Ovary (tissue), 9 donors: ENCODE data around the gene MPND. TPM values are rescaled to one million over a fixed set of nuclear protein-coding genes. Genes with fewer than 3 reads are reported as not detected.

Experiments used
- DNase-seq, 5 donors: peaks; one replicate each; pipeline ENCODE4 v3.0.0-alpha.2; 2019 to 2020
- H3K27ac ChIP-seq, 2 donors: fragments of 200-600 bp; one replicate each; pipeline versions ENCODE4 v1.5.1 to v1.8.0; 2019 to 2022
- H3K27me3 ChIP-seq: fragments of 200-600 bp; one replicate; pipeline ENCODE4 v1.8.0; 2022
- H3K36me3 ChIP-seq: fragments of 200-600 bp; sonication (generic); one replicate; pipeline ENCODE4 v1.5.1; 2019
- H3K4me1 ChIP-seq: one replicate; pipeline ENCODE4 v1.8.1; 2013; ENCODE audit warnings: mild to moderate bottlenecking, moderate library complexity; ENCODE audit not compliant: insufficient read depth
- H3K4me3 ChIP-seq: fragments of 200-600 bp; sonication (generic); one replicate; pipeline ENCODE4 v1.5.1; 2017
- H3K9me3 ChIP-seq, 2 donors: fragments of 200-600 bp in 1 of 2; sonication (generic) in 1 of 2; one replicate each; pipeline versions ENCODE4 v1.5.1 to v1.8.1; 2013 to 2019; ENCODE audit warnings: mild to moderate bottlenecking in 1 of 2, moderate library complexity in 1 of 2
- CTCF ChIP-seq, 3 donors: fragments of 450-650 bp in 2 of 3; fragments of 200-600 bp in 1 of 3; IDR thresholded peaks; one replicate each; pipeline versions ENCODE4 v1.5.1 to v1.8.0; 2016 to 2022; ENCODE audit warnings: antibody characterized with exemption in 3 of 3, mild to moderate bottlenecking in 1 of 3
- EP300 ChIP-seq: sonication (generic); formaldehyde crosslinking; IDR thresholded peaks from one replicate; pipeline ENCODE4 v1.6.1; 2017; ENCODE audit warnings: antibody characterized with exemption
- POLR2A ChIP-seq: fragments of 450-650 bp; IDR thresholded peaks from one replicate; pipeline ENCODE4 v1.6.1; 2017; ENCODE audit warnings: antibody characterized with exemption, mild to moderate bottlenecking, moderate library complexity
- WGBS, 3 donors: extraction: QIAGEN DNeasy Blood & Tissue Kit in 1 of 3; methylation state at CpG; one replicate each; pipeline versions ENCODE4 v1.1.5 to v1.1.7; 2013 to 2017; 5-methylcytosine and 5-hydroxymethylcytosine counted together
- intact Hi-C, 4 donors: fragments of 100-400 bp; cut with DNase I; formaldehyde crosslinking; loops; one replicate each; pipeline versions ENCODE4 v1.11.0 to v1.15.1; 2022 to 2023
- polyA plus RNA-seq, 2 donors: library from polyadenylated mRNA; stranded (reverse); fragments of 200-250 nt in 1 of 2; fragments of 350-450 nt in 1 of 2; fragmentation: Illumina TruSeq in 1 of 2; extraction: RNeasy Lipid Tissue Mini Kit (QIAGEN cat#74804) in 1 of 2; gene quantifications; one replicate each; pipeline ENCODE4 v1.2.3, GENCODE V29; 2013 to 2014
- total RNA-seq, 7 donors: library from RNA; depleted of rRNA in 2 of 7; stranded (reverse); fragments of >200 nt in 2 of 7; fragmentation: NEBNext Ultra II Directional in 3 of 7; extraction: Animal tissue kit (Norgen Biotek cat#: 25700) in 3 of 7; gene quantifications; one replicate each; pipeline versions ENCODE4 v1.1.0 to v1.2.4, GENCODE V29; 2016 to 2023
- donor health status: DM: no; HTN: no; CAD: no; lungs with moderate emphysema.
- donor health status: DM: no; HTN: no; CAD: no.
- donor health status: Bipolar disorder and iron deficiency.
- donor health status: DM: yes; HTN: yes; CAD: no.
- donor health status: DM: no; HTN: no; CAD: no.
- donor health status: DM: yes; HTN: yes; CAD: no.

The MPND gene
- total and polyA plus RNA-seq, 9 donors = 2.4 to 31.1 (median 15.1) TPM

- intact Hi-C loops = loop anchor here in 2 of 4 donors (5.0 to 10.0 kb wide), 2 partner anchors 40 to 132 kb away; no protein-coding TSS in a partner anchor
- H3K27ac ChIP-seq = no peak overlapping the region
- DNase-seq = no peak
- H3K36me3 ChIP-seq = no peaks in the 10 kb centered on the region
- TF ChIP-seq CTCF (IDR thresholded peaks at IDR 0.05) (no peak), EP300 (no peak), POLR2A (no peak)
- no peaks in the 10 kb centered on the region for H3K27me3 ChIP-seq
- peaks cover 16% of the 10 kb centered on the region for H3K4me1 ChIP-seq
- 68 to 75% (median 72%) methylated on average over 15 of the region's 15 CpGs for WGBS, 3 donors
- H3K9me3 ChIP-seq = no peaks in the 10 kb centered on the region
- no peak overlapping the region for H3K4me3 ChIP-seq
These were observed 53.8 kb downstream of the MPND start for GRCh38 chr19:4396949-4397783.

DNA sequence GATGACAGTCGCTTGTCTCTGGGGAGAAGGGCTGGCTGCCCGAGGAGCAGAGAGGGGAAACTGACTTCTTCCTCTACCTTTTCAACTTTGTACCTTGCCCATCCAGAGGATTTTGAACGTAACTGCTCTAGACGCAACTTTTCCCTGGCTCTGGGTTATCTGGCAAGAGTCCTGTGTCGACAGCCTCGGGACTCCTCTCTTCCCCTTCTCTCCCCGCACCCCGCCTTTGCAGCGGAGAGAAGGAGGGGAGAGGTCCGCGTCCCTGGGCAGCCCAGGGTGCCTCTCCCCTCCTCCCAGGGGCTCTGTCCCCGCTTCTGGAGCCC lies 56.4 kb downstream of the MPND start:
- Histone ChIP-seq H3K27me3 (no peaks in the 10 kb centered on the region), H3K36me3 (no peaks in the 10 kb centered on the region), H3K9me3 (no peaks in the 10 kb centered on the region), H3K4me3 (peak overlapping the region; percentile 99), H3K4me1 (peaks cover 14% of the 10 kb centered on the region), H3K27ac (peak overlapping the region; percentile 68 to 73)
- TF ChIP-seq EP300 (no peak), POLR2A (no peak), CTCF (IDR thresholded peaks at IDR 0.05) (no peak)
- WGBS, 3 donors = 0 to 1% (median 0%) methylated on average over 12 of the region's 12 CpGs
- intact Hi-C loops = loop anchor here in 2 of 4 donors (5.0 to 10.0 kb wide), 4 partner anchors 42 to 1963 kb away; partner anchors contain the start of genes CLPP (in 1 of the 2) and MPND (in 1 of the 2)
- DNase-seq = peak in 1 of 5 donors; percentile 58

DNA sequence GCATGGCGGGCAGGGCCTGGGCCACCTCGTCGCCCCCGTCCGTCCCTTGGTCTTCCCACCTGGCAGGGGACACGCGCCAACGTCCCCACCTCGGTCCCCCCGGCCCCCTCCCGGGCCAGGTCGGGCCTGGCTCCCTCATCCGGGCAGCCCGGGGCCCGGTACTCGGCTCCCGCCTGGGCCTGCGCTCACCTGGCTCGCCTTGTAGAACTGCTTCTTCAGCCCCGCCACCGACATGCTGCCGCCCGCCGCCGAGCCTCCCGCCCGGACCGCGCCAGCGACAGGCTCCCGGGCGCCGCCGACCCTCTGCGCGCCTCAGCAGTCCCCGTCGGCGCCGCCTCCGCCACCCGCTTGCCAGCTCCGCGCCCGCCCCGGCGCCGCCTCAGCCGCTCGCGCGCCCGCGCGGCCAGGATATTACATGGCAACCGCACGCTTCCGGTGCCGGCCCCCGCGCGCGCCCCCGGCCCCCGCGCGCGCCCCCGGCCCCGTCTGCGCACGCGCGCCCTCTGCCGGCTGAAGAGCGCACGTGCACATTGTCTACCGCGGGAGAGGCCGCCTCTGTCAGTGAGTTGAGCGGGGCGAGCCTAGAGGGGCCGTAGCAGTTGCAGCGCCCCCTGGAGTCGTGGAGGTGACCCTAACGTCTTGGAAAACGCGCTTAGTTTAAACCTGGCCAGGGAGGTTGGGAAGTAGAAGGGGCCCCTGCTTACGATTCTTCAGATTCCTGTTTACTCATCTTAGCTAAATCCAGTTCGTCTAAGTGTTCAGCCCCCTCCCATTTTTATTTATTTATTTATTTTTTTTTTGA lies 57.0 kb downstream of the MPND start, which contains the start of gene SH3GL1:
Gene SH3GL1, minus strand, starts transcription at position 413 of the 802 bp plus-strand sequence. Its CDS starts 179 bp downstream, at position 234.
- intact Hi-C loops = loop anchor here in 1 of 4 donors (5.0 kb wide), 2 partner anchors 58 to 1962 kb away; partner anchors contain the start of genes CLPP and MPND
- Histone ChIP-seq H3K9me3 (no peaks in the 10 kb centered on the region), H3K36me3 (no peaks in the 10 kb centered on the region), H3K27me3 (no peaks in the 10 kb centered on the region), H3K4me3 (peak within 1 kb of the TSS; percentile 99), H3K27ac (peak within 1 kb of the TSS; percentile 68 to 88), H3K4me1 (peaks cover 14% of the 10 kb centered on the region)
- DNase-seq = peak; percentile 88 to 96 (median 93)
- 0 to 1% (median 0%) methylated on average over 66 to 90 of the region's 90 CpGs for WGBS, 3 donors
- peak; percentile 69 for TF ChIP-seq POLR2A
- no peak for TF ChIP-seq EP300
- TF ChIP-seq CTCF (IDR thresholded peaks at IDR 0.05) = peak; percentile 98 to 100 (median 98)

DNA sequence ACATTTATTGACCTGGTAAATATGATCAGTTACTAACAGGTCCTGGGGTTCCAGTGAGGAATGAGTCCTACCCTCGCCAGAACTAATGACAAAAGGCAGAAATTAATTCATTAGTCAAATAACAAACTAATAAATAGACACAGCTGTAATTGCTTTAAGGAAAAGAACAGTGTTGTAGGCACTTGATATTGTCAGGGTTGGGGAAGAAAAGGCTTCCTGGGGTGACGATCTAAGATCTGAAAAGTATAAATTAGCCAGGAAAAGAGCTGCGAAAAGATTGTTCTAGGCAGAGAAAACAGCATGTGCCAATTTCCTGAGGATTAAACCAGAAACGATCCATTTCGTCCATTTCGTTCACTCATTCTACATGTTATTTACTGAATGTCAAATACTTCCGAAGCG lies 58.4 kb downstream of the MPND start:
- DNase-seq = no peak
- H3K9me3 ChIP-seq = no peaks in the 10 kb centered on the region
- H3K4me1 ChIP-seq = peaks cover 14% of the 10 kb centered on the region
- H3K27ac ChIP-seq = peak overlapping the region; percentile 6 to 88
- WGBS, 3 donors = 1 to 2% (median 1%) methylated on average over 8 of the region's 8 CpGs
- no peaks in the 10 kb centered on the region for H3K36me3 ChIP-seq
- H3K27me3 ChIP-seq = no peaks in the 10 kb centered on the region
- TF ChIP-seq EP300 = no peak
- intact Hi-C loops = loop anchor here in 1 of 4 donors (5.0 kb wide), 2 partner anchors 59 to 1961 kb away; partner anchors contain the start of genes CLPP and MPND
- H3K4me3 ChIP-seq = peak overlapping the region; percentile 25
